Measurements from ENCODE around the gene ZNF785. TPM values are rescaled to one million over a fixed set of nuclear protein-coding genes. Genes with fewer than 3 reads are reported as not detected.

Gene ZNF785
- total RNA-seq, 2 experiments from 2014 or later, result 4.6 to 6.8 TPM

GRCh38 chr16:30532285-30533145 is 53.0 kb downstream of the ZNF785 start:
- Histone ChIP-seq H4K20me1 (ENCODE audit: insufficient read depth, low read length) (no peaks in the 10 kb centered on the region), H3K9me2 (ENCODE audit: insufficient read depth, low read length) (no peaks in the 10 kb centered on the region), H3K4me1 (ENCODE audit: insufficient read depth, low read length, poor library complexity, severe bottlenecking) (peaks cover 47% of the 10 kb centered on the region), H3K27ac (ENCODE audit: low read depth, low read length, poor library complexity, severe bottlenecking) (no peak overlapping the region), H3K79me2 (ENCODE audit: insufficient read depth, low read depth, low read length) (peaks cover 28% of the 10 kb centered on the region; the same call in 1 of the 2 replicates), H2AFZ (ENCODE audit: low read length) (no peak overlapping the region), H3K9me3 (ENCODE audit: low read length) (no peaks in the 10 kb centered on the region), H3K4me3 (ENCODE audit: low read depth, low read length, poor library complexity, severe bottlenecking) (no peak overlapping the region), H3K4me2 (ENCODE audit: low read length) (no peak overlapping the region), H3K36me3 (ENCODE audit: insufficient read depth, low read length) (peaks cover 21% of the 10 kb centered on the region)
- no TSS peak for BruUV-seq (replicated peaks)
- TF ChIP-seq EZH2phosphoT487 (IDR thresholded peaks at IDR 0.05; ENCODE audit: borderline replicate concordance, low read depth, low read length), result no peak
- TF ChIP-seq CTCF (conservative IDR thresholded peaks at IDR 0.05; ENCODE audit: low read length), result no peak
- CTCF ChIA-PET (ENCODE audit: unreplicated experiment), result no interaction called here
- DNase-seq (ENCODE audit: low spot score), result no peak
- intact Hi-C loops (cut with micrococcal nuclease; ENCODE audit: unreplicated experiment), result no loop called here
- POLR2A ChIA-PET, result interaction anchor here (0.6 to 4.6 kb wide), 2 partner anchors 25 to 207 kb away, joined by 3 to 54 read pairs; partner anchors contain the start of gene ZNF764

Small RNA genes within 50 kb of the gene (small RNA-seq; reads per million reads assigned to genes)
- gene AC093249.1 (not detected), gene AC093249.4 (not detected)

Other genes starting within 250 kb of the ZNF785 start
- gene CD2BP2, start 230.4 kb downstream of the ZNF785 start, total RNA-seq (2014; rRNA removed; shearing (Covaris generic)), result 69.2 and 94.7 TPM in 2 replicates
- 87.8 and 111 TPM in 2 replicates for gene CD2BP2, start 230.4 kb downstream of the ZNF785 start, total RNA-seq (2022)
- gene TBC1D10B, start 215.2 kb downstream of the ZNF785 start, total RNA-seq (2014; rRNA removed; shearing (Covaris generic)), result 38.6 and 44.9 TPM in 2 replicates
- gene TBC1D10B, start 215.2 kb downstream of the ZNF785 start, total RNA-seq (2022), result 74.8 and 78.6 TPM in 2 replicates
- gene MYL11, start 210.9 kb downstream of the ZNF785 start, total RNA-seq (2014; rRNA removed; shearing (Covaris generic)), result 3.2 and 3.3 TPM in 2 replicates
- gene MYL11, start 210.9 kb downstream of the ZNF785 start, total RNA-seq (2022), result 1.7 and 3.9 TPM in 2 replicates
- gene SEPTIN1, start 203.1 kb downstream of the ZNF785 start, total RNA-seq (2014; rRNA removed; shearing (Covaris generic)), result 126 and 133 TPM in 2 replicates
- 171 and 181 TPM in 2 replicates for gene SEPTIN1, start 203.1 kb downstream of the ZNF785 start, total RNA-seq (2022)
- gene ZNF48, start 190.3 kb downstream of the ZNF785 start, total RNA-seq (2014; rRNA removed; shearing (Covaris generic)), result 15.7 and 18.8 TPM in 2 replicates
- gene ZNF48, start 190.3 kb downstream of the ZNF785 start, total RNA-seq (2022), result 16.4 and 17.3 TPM in 2 replicates
- 6.4 and 11.3 TPM in 2 replicates for gene ZNF771, start 178.1 kb downstream of the ZNF785 start, total RNA-seq (2014; rRNA removed; shearing (Covaris generic))
- gene ZNF771, start 178.1 kb downstream of the ZNF785 start, total RNA-seq (2022), result 9.2 and 10.8 TPM in 2 replicates
- 90.2 and 92.5 TPM in 2 replicates for gene DCTPP1, start 155.7 kb downstream of the ZNF785 start, total RNA-seq (2014; rRNA removed; shearing (Covaris generic))
- 80.0 and 93.8 TPM in 2 replicates for gene DCTPP1, start 155.7 kb downstream of the ZNF785 start, total RNA-seq (2022)
- 14.4 and 15.3 TPM in 2 replicates for gene SEPHS2, start 139.8 kb downstream of the ZNF785 start, total RNA-seq (2014; rRNA removed; shearing (Covaris generic))
- 59.6 and 64.2 TPM in 2 replicates for gene SEPHS2, start 139.8 kb downstream of the ZNF785 start, total RNA-seq (2022)
- gene ITGAL, start 113.0 kb downstream of the ZNF785 start, total RNA-seq (2014; rRNA removed; shearing (Covaris generic)), result 30.7 and 40.2 TPM in 2 replicates
- gene ITGAL, start 113.0 kb downstream of the ZNF785 start, total RNA-seq (2022), result 125 and 140 TPM in 2 replicates
- gene ZNF768, start 59.1 kb downstream of the ZNF785 start, total RNA-seq (2014; rRNA removed; shearing (Covaris generic)), result 43.4 and 63.7 TPM in 2 replicates
- gene ZNF768, start 59.1 kb downstream of the ZNF785 start, total RNA-seq (2022), result 38.3 and 42.9 TPM in 2 replicates
- gene ZNF747, start 50.8 kb downstream of the ZNF785 start, total RNA-seq (2014; rRNA removed; shearing (Covaris generic)), result 15.7 and 22.2 TPM in 2 replicates
- 17.2 and 20.8 TPM in 2 replicates for gene ZNF747, start 50.8 kb downstream of the ZNF785 start, total RNA-seq (2022)
- 10.5 and 14.6 TPM in 2 replicates for gene ZNF764, start 27.3 kb downstream of the ZNF785 start, total RNA-seq (2014; rRNA removed; shearing (Covaris generic))
- 12.8 and 13.8 TPM in 2 replicates for gene ZNF764, start 27.3 kb downstream of the ZNF785 start, total RNA-seq (2022)
- gene ZNF688, start 14.0 kb downstream of the ZNF785 start, total RNA-seq (2014; rRNA removed; shearing (Covaris generic)), result 17.5 and 19.8 TPM in 2 replicates
- 15.0 and 15.3 TPM in 2 replicates for gene ZNF688, start 14.0 kb downstream of the ZNF785 start, total RNA-seq (2022)
- 13.1 and 15.0 TPM in 2 replicates for gene ZNF689, start 24.7 kb upstream of the ZNF785 start, total RNA-seq (2014; rRNA removed; shearing (Covaris generic))
- gene ZNF689, start 24.7 kb upstream of the ZNF785 start, total RNA-seq (2022), result 15.5 and 16.7 TPM in 2 replicates
- 33.2 and 35.2 TPM in 2 replicates for gene PRR14, start 65.3 kb upstream of the ZNF785 start, total RNA-seq (2014; rRNA removed; shearing (Covaris generic))
- 75.5 and 81.4 TPM in 2 replicates for gene PRR14, start 65.3 kb upstream of the ZNF785 start, total RNA-seq (2022)
- gene FBRS, start 72.7 kb upstream of the ZNF785 start, total RNA-seq (2014; rRNA removed; shearing (Covaris generic)), result 31.8 and 36.8 TPM in 2 replicates
- gene FBRS, start 72.7 kb upstream of the ZNF785 start, total RNA-seq (2022), result 89.8 and 97.5 TPM in 2 replicates
- gene SRCAP, start 113.5 kb upstream of the ZNF785 start, total RNA-seq (2014; rRNA removed; shearing (Covaris generic)), result 15.6 and 41.8 TPM in 2 replicates
- 92.6 and 93.7 TPM in 2 replicates for gene SRCAP, start 113.5 kb upstream of the ZNF785 start, total RNA-seq (2022)
- gene PHKG2, start 162.7 kb upstream of the ZNF785 start, total RNA-seq (2014; rRNA removed; shearing (Covaris generic)), result 37.6 and 40.5 TPM in 2 replicates
- 41.9 and 46.5 TPM in 2 replicates for gene PHKG2, start 162.7 kb upstream of the ZNF785 start, total RNA-seq (2022)
- 20.7 and 27.4 TPM in 2 replicates for gene CFAP119, start 176.4 kb upstream of the ZNF785 start, total RNA-seq (2014; rRNA removed; shearing (Covaris generic))
- gene CFAP119, start 176.4 kb upstream of the ZNF785 start, total RNA-seq (2022), result 25.0 and 27.4 TPM in 2 replicates
- 54.8 and 70.5 TPM in 2 replicates for gene RNF40, start 176.6 kb upstream of the ZNF785 start, total RNA-seq (2014; rRNA removed; shearing (Covaris generic))
- gene RNF40, start 176.6 kb upstream of the ZNF785 start, total RNA-seq (2022), result 108 and 120 TPM in 2 replicates
- 1.9 and 2.5 TPM in 2 replicates for gene ZNF629, start 201.5 kb upstream of the ZNF785 start, total RNA-seq (2014; rRNA removed; shearing (Covaris generic))
- gene ZNF629, start 201.5 kb upstream of the ZNF785 start, total RNA-seq (2022), result 1.0 and 1.1 TPM in 2 replicates